OCI-LY3 (cell line): ENCODE measurements around the gene TCEAL3.

Experiments used
- H2AFZ ChIP-seq: fragments of 200-600, 300-600 bp; shearing (Covaris generic); 2 replicates; pipeline ENCODE4 v1.6.0; 2014; ENCODE audit warnings: antibody characterized with exemption, low read depth, low read length
- H3K27ac ChIP-seq: fragments of 200-600, 300-600 bp; sonication (generic); 2 replicates; pipeline ENCODE4 v1.5.1; 2014; ENCODE audit warnings: mild to moderate bottlenecking, low read length, moderate library complexity, mixed read lengths
- H3K27me3 ChIP-seq: fragments of 200-600, 300-600 bp; sonication (generic); 2 replicates; pipeline ENCODE4 v1.6.1; 2014; ENCODE audit warnings: low read depth, low read length, mixed read lengths
- H3K36me3 ChIP-seq: fragments of 200-600, 300-600 bp; sonication (generic); replicated peaks from 2 replicates; pipeline ENCODE3; 2014; ENCODE audit warnings: low read depth, low read length, mixed read lengths
- H3K4me1 ChIP-seq: fragments of 300-600, 200-600 bp; sonication (generic); 2 replicates; pipeline ENCODE4 v1.6.1; 2014; ENCODE audit warnings: low read length, mixed read lengths
- H3K4me2 ChIP-seq: fragments of 200-600, 300-600 bp; sonication (generic); 2 replicates; pipeline ENCODE4 v1.6.1; 2014; ENCODE audit warnings: low read length, mixed read lengths
- H3K4me3 ChIP-seq: fragments of 300-600, 200-600 bp; sonication (generic); 2 replicates; pipeline ENCODE4 v1.5.1; 2014; ENCODE audit warnings: antibody characterized with exemption, mild to moderate bottlenecking, low read length, moderate library complexity
- H3K79me2 ChIP-seq: fragments of 300-600, 200-600 bp; shearing (Covaris generic); 2 replicates; pipeline ENCODE4 v1.6.1; 2014; ENCODE audit warnings: mild to moderate bottlenecking, low read length, mixed read lengths
- H3K9ac ChIP-seq: fragments of 300-600, 200-600 bp; shearing (Covaris generic); 2 replicates; pipeline ENCODE4 v1.6.0; 2014; ENCODE audit warnings: mild to moderate bottlenecking, low read length, moderate library complexity
- H3K9me3 ChIP-seq: fragments of 200-600, 300-600 bp; shearing (Covaris generic); 2 replicates; pipeline ENCODE4 v1.6.1; 2014; ENCODE audit warnings: low read length, mixed read lengths; ENCODE audit not compliant: insufficient read depth
- H4K20me1 ChIP-seq: fragments of 200-600, 300-600 bp; sonication (generic); 2 replicates; pipeline ENCODE4 v1.6.1; 2016; ENCODE audit warnings: low read length, mixed read lengths; ENCODE audit not compliant: insufficient read depth
- CTCF ChIP-seq: fragments of 200-600, 300-600 bp; sonication (generic); IDR thresholded peaks from 2 replicates; pipeline ENCODE4 v1.5.1; 2014; ENCODE audit warnings: antibody characterized with exemption, low read length, low read depth
- EZH2phosphoT487 ChIP-seq: fragments of 200-600 bp; shearing (Covaris generic); IDR thresholded peaks from 2 replicates; pipeline ENCODE4 v1.6.1; 2018; ENCODE audit warnings: antibody characterized with exemption, mixed run types, low read depth

The TCEAL3 gene

GRCh38 chrX:103565752-103566151, 42.0 kb upstream of the TCEAL3 start:
- Histone ChIP-seq H3K4me3 (no peak overlapping the region), H3K27ac (no peak overlapping the region), H3K4me2 (no peak overlapping the region), H2AFZ (no peak overlapping the region), H3K27me3 (no peaks in the 10 kb centered on the region; the same call in 1 of the 2 replicates), H4K20me1 (no peaks in the 10 kb centered on the region), H3K79me2 (no peaks in the 10 kb centered on the region), H3K36me3 (no peaks in the 10 kb centered on the region), H3K9ac (no peak overlapping the region), H3K4me1 (peaks cover 13% of the 10 kb centered on the region), H3K9me3 (no peaks in the 10 kb centered on the region)
- TF ChIP-seq CTCF (no peak), EZH2phosphoT487 (no peak)

- Histone ChIP-seq H3K9ac (no peak overlapping the region), H3K27me3 (no peaks in the 10 kb centered on the region; the same call in 1 of the 2 replicates), H3K9me3 (no peaks in the 10 kb centered on the region)
Measured at GRCh38 chrX:103571121-103571520, 36.6 kb upstream of the TCEAL3 start.

GRCh38 chrX:103571726-103572125, 36.0 kb upstream of the TCEAL3 start:
- no peaks in the 10 kb centered on the region for H3K9me3 ChIP-seq
- no peaks in the 10 kb centered on the region for H3K36me3 ChIP-seq
- no peak overlapping the region for H3K27ac ChIP-seq
- H3K27me3 ChIP-seq = no peaks in the 10 kb centered on the region; the same call in 1 of the 2 replicates
- H3K4me2 ChIP-seq = no peak overlapping the region
- no peaks in the 10 kb centered on the region for H4K20me1 ChIP-seq
- no peak overlapping the region for H2AFZ ChIP-seq
- no peak overlapping the region for H3K9ac ChIP-seq
- no peaks in the 10 kb centered on the region for H3K79me2 ChIP-seq
- TF ChIP-seq CTCF = no peak
- no peak for TF ChIP-seq EZH2phosphoT487
- no peaks in the 10 kb centered on the region for H3K4me1 ChIP-seq
- H3K4me3 ChIP-seq = no peak overlapping the region

More at GRCh38 chrX:103571121-103571520, 36.6 kb upstream of the TCEAL3 start:
- Histone ChIP-seq H3K36me3 (no peaks in the 10 kb centered on the region), H3K79me2 (no peaks in the 10 kb centered on the region), H3K4me1 (no peaks in the 10 kb centered on the region), H2AFZ (no peak overlapping the region), H3K27ac (no peak overlapping the region), H3K4me3 (no peak overlapping the region), H4K20me1 (no peaks in the 10 kb centered on the region), H3K4me2 (no peak overlapping the region)
- TF ChIP-seq CTCF = no peak
- no peak for TF ChIP-seq EZH2phosphoT487

GRCh38 chrX:103573202-103573601, 34.6 kb upstream of the TCEAL3 start:
- Histone ChIP-seq H3K9me3 (no peaks in the 10 kb centered on the region), H3K36me3 (no peaks in the 10 kb centered on the region), H3K4me3 (no peak overlapping the region), H3K4me2 (no peak overlapping the region), H3K4me1 (no peaks in the 10 kb centered on the region), H3K27ac (no peak overlapping the region), H4K20me1 (no peaks in the 10 kb centered on the region), H3K79me2 (no peaks in the 10 kb centered on the region), H3K27me3 (no peaks in the 10 kb centered on the region; the same call in 1 of the 2 replicates), H3K9ac (no peak overlapping the region), H2AFZ (no peak overlapping the region)
- TF ChIP-seq EZH2phosphoT487 (no peak), CTCF (no peak)
